Heart left ventricle (tissue), 13 donors: ENCODE data around the gene NKD1.

Experiments used
- CTCF ChIP-seq, 12 donors: fragments of 200-600 bp; sonication (generic) in 4 of 12; IDR thresholded peaks; one replicate each; pipeline versions ENCODE4 v1.5.0 to v1.8.0; 2018 to 2022; ENCODE audit warnings: antibody characterized with exemption in 12 of 12, mild to moderate bottlenecking in 5 of 12
- POLR2A ChIP-seq, 2 donors: fragments of 450-650 bp; IDR thresholded peaks; one replicate each; pipeline ENCODE4 v1.6.1; 2017; ENCODE audit warnings: antibody characterized with exemption in 2 of 2, mild to moderate bottlenecking in 2 of 2, moderate library complexity in 2 of 2
- donor health status: ischemic (EF 13 %, LVEDD 7.1; RV severe dilation, severe dysfunction).
- donor health status: DM: no; HTN: yes; CAD: no.
- donor health status: DM: no; HTN: no; CAD: no.
- donor health status: ischemic (EF 25% LVEDD 6.9; RV normal size, moderate dysfunction).
- donor health status: ischemic (EF 25% LVEDD 5.7; RV mildly dilated, moderate dysfunction).
- donor health status: ischemic (EF 35%, LVEDD 5.7; RV mildly dilated, moderate dysfunction).
- donor health status: nonischemic (EF 11% LVEDD 7.7; RV severe dilation, severe dysfunction).
- donor health status: DM: yes; HTN: yes; CAD: no.
- donor health status: PGD.
- donor health status: ischemic (EF 29% LVEDD 5.4; RV normal size, mild dysfunction).
- donor health status: nonischemic (EF 23%, LVEDD 6.1; RV moderate dilation, normal function).

- TF ChIP-seq POLR2A (IDR thresholded peaks at IDR 0.05) (no peak), CTCF (IDR thresholded peaks at IDR 0.05) (no peak)
These were observed 48.9 kb upstream of the NKD1 start for GRCh38 chr16:50499254-50499653.
